H9 (cell line): ENCODE data around the gene AKR1B15. TPM values are rescaled to one million over a fixed set of nuclear protein-coding genes. Genes with fewer than 3 reads are reported as not detected.

ENCODE experiments used
- DNase-seq: peaks from one replicate; pipeline ENCODE4 v3.0.0-alpha.2; 2017
- H2AFZ ChIP-seq: one replicate; pipeline ENCODE4 v1.6.1; 2013; ENCODE audit warnings: mild to moderate bottlenecking, low read length, control low read depth, moderate library complexity
- H2AK5ac ChIP-seq: 2 replicates; pipeline ENCODE4 v1.6.1; 2013; ENCODE audit warnings: low read length, control low read depth, mixed read lengths; ENCODE audit not compliant: insufficient read length
- H2BK120ac ChIP-seq: one replicate; pipeline ENCODE4 v1.6.1; 2013; ENCODE audit warnings: low read depth, mild to moderate bottlenecking, low read length, control low read depth, inconsistent platforms; ENCODE audit not compliant: poor library complexity, severe bottlenecking
- H2BK12ac ChIP-seq: 2 replicates; pipeline ENCODE4 v1.6.1; 2013; ENCODE audit warnings: low read length, control low read depth, mixed read lengths, low read depth; ENCODE audit not compliant: insufficient read length
- H2BK15ac ChIP-seq: 2 replicates; pipeline ENCODE4 v1.6.1; 2013; ENCODE audit warnings: low read depth, low read length, control low read depth
- H2BK20ac ChIP-seq: one replicate; pipeline ENCODE4 v1.6.1; 2013; ENCODE audit warnings: low read depth, mild to moderate bottlenecking, low read length, control low read depth, inconsistent platforms; ENCODE audit not compliant: poor library complexity, severe bottlenecking
- H2BK5ac ChIP-seq: 2 replicates; pipeline ENCODE4 v1.6.1; 2013; ENCODE audit warnings: low read length, control low read depth, mixed read lengths; ENCODE audit not compliant: insufficient read length
- H3K14ac ChIP-seq: 2 replicates; pipeline ENCODE4 v1.6.1; 2013; ENCODE audit warnings: low read length, control low read depth; ENCODE audit not compliant: insufficient read depth
- H3K18ac ChIP-seq: 2 replicates; pipeline ENCODE4 v1.6.1; 2013; ENCODE audit warnings: low read depth, mild to moderate bottlenecking, mixed read lengths, low read length, control low read depth; ENCODE audit not compliant: insufficient read length
- H3K23ac ChIP-seq: 2 replicates; pipeline ENCODE4 v1.6.1; 2013; ENCODE audit warnings: low read length, control low read depth, mixed read lengths, low read depth; ENCODE audit not compliant: insufficient read length
- H3K23me2 ChIP-seq: 2 replicates; pipeline ENCODE4 v1.6.1; 2013; ENCODE audit warnings: low read depth, mild to moderate bottlenecking, mixed read lengths, low read length, control low read depth; ENCODE audit not compliant: insufficient read length, poor library complexity, severe bottlenecking
- H3K27ac ChIP-seq: 2 replicates; pipeline ENCODE4 v1.5.1; 2013; ENCODE audit warnings: low read length, control low read depth, mixed read lengths, low read depth; ENCODE audit not compliant: insufficient read length
- H3K27me3 ChIP-seq: 2 replicates; pipeline ENCODE4 v1.6.1; 2013; ENCODE audit warnings: low read length, control low read depth, inconsistent platforms; ENCODE audit not compliant: insufficient read depth
- H3K4ac ChIP-seq: 2 replicates; pipeline ENCODE4 v1.6.1; 2013; ENCODE audit warnings: low read depth, mild to moderate bottlenecking, control low read depth, inconsistent platforms, low read length, moderate library complexity
- H3K4me1 ChIP-seq: 2 replicates; pipeline ENCODE4 v1.6.1; 2013; ENCODE audit warnings: low read length, control low read depth, inconsistent platforms; ENCODE audit not compliant: insufficient read depth
- H3K4me2 ChIP-seq: 2 replicates; pipeline ENCODE4 v1.6.1; 2013; ENCODE audit warnings: low read length, control low read depth, mixed read lengths; ENCODE audit not compliant: insufficient read length, insufficient read depth
- H3K56ac ChIP-seq: 2 replicates; pipeline ENCODE4 v1.6.1; 2013; ENCODE audit warnings: low read depth, mild to moderate bottlenecking, mixed read lengths, low read length, control low read depth; ENCODE audit not compliant: insufficient read length
- H3K79me1 ChIP-seq: 2 replicates; pipeline ENCODE4 v1.6.1; 2013; ENCODE audit warnings: low read depth, mild to moderate bottlenecking, moderate library complexity, low read length, control low read depth, inconsistent platforms; ENCODE audit not compliant: insufficient read depth, poor library complexity, severe bottlenecking
- H3K79me2 ChIP-seq: 2 replicates; pipeline ENCODE4 v1.6.1; 2013; ENCODE audit warnings: low read length, control low read depth, inconsistent platforms; ENCODE audit not compliant: insufficient read depth
- H3K9ac ChIP-seq: 2 replicates; pipeline ENCODE4 v1.6.1; 2013; ENCODE audit warnings: low read length, control low read depth, mixed read lengths; ENCODE audit not compliant: insufficient read length; ENCODE audit errors: extremely low read depth
- H3K9me3 ChIP-seq: one replicate; pipeline ENCODE4 v1.6.1; 2013; ENCODE audit warnings: low read depth, low read length, inconsistent platforms; ENCODE audit not compliant: control insufficient read depth
- H3T11ph ChIP-seq: one replicate; pipeline ENCODE4 v1.6.1; 2013; ENCODE audit warnings: mild to moderate bottlenecking, low read length, control low read depth, inconsistent platforms
- H4K20me1 ChIP-seq: one replicate; pipeline ENCODE4 v1.6.1; 2013; ENCODE audit not compliant: control insufficient read depth, insufficient read length, insufficient read depth
- H4K5ac ChIP-seq: 2 replicates; pipeline ENCODE4 v1.6.1; 2013; ENCODE audit warnings: low read depth, mild to moderate bottlenecking, mixed read lengths, low read length, control low read depth; ENCODE audit not compliant: insufficient read length
- H4K8ac ChIP-seq: replicated peaks from 2 replicates; pipeline ENCODE4 v1.6.1; 2013; ENCODE audit warnings: low read length, control low read depth, mixed read lengths, low read depth; ENCODE audit not compliant: insufficient read length
- H4K91ac ChIP-seq: 2 replicates; pipeline ENCODE4 v1.6.1; 2013; ENCODE audit warnings: low read depth, mild to moderate bottlenecking, moderate library complexity, mixed read lengths, low read length, control low read depth; ENCODE audit not compliant: insufficient read length
- H3K27ac Mint-ChIP-seq, 3 experiments: 2 replicates in 2 of 3; 3 replicates in 1 of 3; pipeline ENCODE4 v1.8.0; 2020 to 2021; ENCODE audit warnings: mixed read lengths in 3 of 3, mild to moderate bottlenecking in 1 of 3, moderate library complexity in 1 of 3
- H3K27me3 Mint-ChIP-seq: 2 replicates; pipeline ENCODE4 v1.8.0; 2021; ENCODE audit warnings: low read depth, mild to moderate bottlenecking, moderate library complexity, mixed read lengths
- H3K36me3 Mint-ChIP-seq, 3 experiments: 2 replicates in 2 of 3; 3 replicates in 1 of 3; pipeline ENCODE4 v1.8.0; 2020 to 2021; ENCODE audit warnings: low read depth in 3 of 3, mixed read lengths in 3 of 3; ENCODE audit not compliant: insufficient read depth in 1 of 3
- H3K4me1 Mint-ChIP-seq, 2 experiments: 2 replicates each; pipeline ENCODE4 v1.8.0; 2020; ENCODE audit warnings: mixed read lengths in 2 of 2
- H3K4me3 Mint-ChIP-seq, 2 experiments: 2 replicates in 1 of 2; 3 replicates in 1 of 2; pipeline ENCODE4 v1.8.0; 2020 to 2021; ENCODE audit warnings: mild to moderate bottlenecking in 2 of 2, mixed read lengths in 2 of 2, moderate library complexity in 1 of 2
- H3K9me3 Mint-ChIP-seq, 2 experiments: 2 replicates in 1 of 2; 3 replicates in 1 of 2; pipeline ENCODE4 v1.8.0; 2020; ENCODE audit warnings: mild to moderate bottlenecking in 2 of 2, mixed read lengths in 2 of 2, moderate library complexity in 1 of 2
- CTCF ChIP-seq: fragments of 200-600 bp; sonication (generic); conservative IDR thresholded peaks from 3 replicates; pipeline ENCODE4 v1.8.0; 2021; ENCODE audit warnings: antibody characterized with exemption, mild to moderate bottlenecking
- WGBS: extraction: QIAGEN DNeasy Blood & Tissue Kit; methylation state at CpG from one replicate; pipeline ENCODE4 v1.1.7; 2013; ENCODE audit warnings: missing lambda C conversion rate, low lambda C conversion rate, mixed read lengths; ENCODE audit not compliant: insufficient read length; ENCODE audit errors: extremely low coverage; 5-methylcytosine and 5-hydroxymethylcytosine counted together
- total RNA-seq: library from RNA; stranded (reverse); gene quantifications from 2 replicates; pipeline ENCODE4 v1.2.1, GENCODE V29; 2021

Gene AKR1B15
- total RNA-seq, 1 experiment from 2014 or later = not detected

- Histone ChIP-seq H2BK12ac (no peak overlapping the region), H3K56ac (no peak overlapping the region), H3T11ph (no peak overlapping the region), H4K91ac (no peak overlapping the region), H4K5ac (no peak overlapping the region), H3K23ac (no peak overlapping the region), H3K4me2 (no peak overlapping the region), H3K14ac (no peak overlapping the region), H3K23me2 (no peaks in the 10 kb centered on the region), H3K9ac (no peak overlapping the region), H2BK20ac (no peak overlapping the region), H3K79me2 (no peaks in the 10 kb centered on the region), H4K20me1 (no peaks in the 10 kb centered on the region), H2BK5ac (no peak overlapping the region), H3K9me3 (no peaks in the 10 kb centered on the region), H2BK120ac (no peak overlapping the region), H3K4me1 (no peaks in the 10 kb centered on the region), H4K8ac (no peak overlapping the region), H2AK5ac (no peak overlapping the region), H2AFZ (no peak overlapping the region), H3K79me1 (no peaks in the 10 kb centered on the region), H2BK15ac (no peak overlapping the region), H3K18ac (no peak overlapping the region), H3K27ac (no peak overlapping the region), H3K27me3 (no peaks in the 10 kb centered on the region), H3K4ac (no peak overlapping the region)
- Mint-ChIP-seq H3K27me3 (peaks cover 20% of the 10 kb centered on the region), H3K4me3 (no peak overlapping the region), H3K4me1 (no peaks in the 10 kb centered on the region), H3K36me3 (no peaks in the 10 kb centered on the region), H3K9me3 (no peaks in the 10 kb centered on the region; a peak in 1 of 5 replicates), H3K27ac (no peak overlapping the region)
- TF ChIP-seq CTCF = no peak
- DNase-seq = no peak
- 100% methylated on average over 1 of the region's 2 CpGs for WGBS
Measured at GRCh38 chr7:134616611-134617010, 67.7 kb downstream of the AKR1B15 start.
